AG04449 (cell line): ENCODE measurements around the gene STX1A.
"Not testable (repeated sequence)": the region's sequence is repeated elsewhere in the genome, so short reads cannot be mapped to it uniquely, and the experiment has no call there.

Experiments
- CTCF ChIA-PET: fragments of 350-600 bp; formaldehyde crosslinking; extraction: SDS; loops from one replicate; lab custom pipeline; 2021; ENCODE audit warnings: antibody characterized with exemption; lab: Yijun Ruan, JAX
- POLR2A ChIA-PET: fragments of 400-600, 350-600 bp; formaldehyde crosslinking; extraction: SDS; loops from one replicate; lab custom pipeline; 2020; ENCODE audit warnings: antibody characterized with exemption, inconsistent platforms; lab: Yijun Ruan, JAX
- DNase-seq: peaks from one replicate; pipeline ENCODE4 v3.0.0-alpha.2; 2010; ENCODE audit warnings: low read depth, low spot score
- H3K4me3 ChIP-seq: 2 replicates; pipeline ENCODE4 v1.5.1; 2011; ENCODE audit warnings: low read depth, mild to moderate bottlenecking, control low read depth, low read length
- TF ChIP-seq, protein P1 (sequence below): IDR thresholded peaks from one replicate; pipeline ENCODE4 v1.5.1; 2011; ENCODE audit warnings: mild to moderate bottlenecking, moderate library complexity, low read length, control low read depth, inconsistent platforms; ENCODE audit not compliant: insufficient read depth; ENCODE audit errors: missing control alignments

The STX1A gene

DNA sequence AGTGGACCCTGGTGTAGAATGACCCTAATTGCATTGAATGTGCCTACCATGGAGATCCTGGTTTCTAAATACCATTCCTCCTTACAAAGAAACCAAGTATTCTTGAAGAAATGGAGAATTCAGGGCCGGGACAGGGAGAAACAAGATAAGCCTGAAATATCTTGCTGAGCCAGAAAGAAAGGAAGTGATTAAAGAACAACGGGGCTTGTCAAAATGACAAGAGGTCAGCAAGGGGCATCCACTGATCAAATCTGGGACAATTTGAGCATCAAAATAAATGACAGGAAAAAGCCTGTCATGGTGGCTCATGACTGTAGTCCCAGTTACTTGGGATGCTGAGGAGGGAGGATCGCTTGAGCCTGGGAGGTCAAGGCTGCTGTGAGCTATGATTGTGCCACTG is 11.0 kb upstream of the STX1A start:
- no peak for DNase-seq
- POLR2A ChIA-PET = interaction anchor here (0.6 kb wide), 1 partner anchor 245 kb away, joined by 4 read pairs; no protein-coding TSS in a partner anchor
- CTCF ChIA-PET = interaction anchor here (16.0 kb wide), 1 partner anchor 125 kb away, joined by 231 read pairs; no protein-coding TSS in a partner anchor
- H3K4me3 ChIP-seq = no peak overlapping the region
- TF ChIP-seq, protein P1, sequence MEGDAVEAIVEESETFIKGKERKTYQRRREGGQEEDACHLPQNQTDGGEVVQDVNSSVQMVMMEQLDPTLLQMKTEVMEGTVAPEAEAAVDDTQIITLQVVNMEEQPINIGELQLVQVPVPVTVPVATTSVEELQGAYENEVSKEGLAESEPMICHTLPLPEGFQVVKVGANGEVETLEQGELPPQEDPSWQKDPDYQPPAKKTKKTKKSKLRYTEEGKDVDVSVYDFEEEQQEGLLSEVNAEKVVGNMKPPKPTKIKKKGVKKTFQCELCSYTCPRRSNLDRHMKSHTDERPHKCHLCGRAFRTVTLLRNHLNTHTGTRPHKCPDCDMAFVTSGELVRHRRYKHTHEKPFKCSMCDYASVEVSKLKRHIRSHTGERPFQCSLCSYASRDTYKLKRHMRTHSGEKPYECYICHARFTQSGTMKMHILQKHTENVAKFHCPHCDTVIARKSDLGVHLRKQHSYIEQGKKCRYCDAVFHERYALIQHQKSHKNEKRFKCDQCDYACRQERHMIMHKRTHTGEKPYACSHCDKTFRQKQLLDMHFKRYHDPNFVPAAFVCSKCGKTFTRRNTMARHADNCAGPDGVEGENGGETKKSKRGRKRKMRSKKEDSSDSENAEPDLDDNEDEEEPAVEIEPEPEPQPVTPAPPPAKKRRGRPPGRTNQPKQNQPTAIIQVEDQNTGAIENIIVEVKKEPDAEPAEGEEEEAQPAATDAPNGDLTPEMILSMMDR = no peak

DNA sequence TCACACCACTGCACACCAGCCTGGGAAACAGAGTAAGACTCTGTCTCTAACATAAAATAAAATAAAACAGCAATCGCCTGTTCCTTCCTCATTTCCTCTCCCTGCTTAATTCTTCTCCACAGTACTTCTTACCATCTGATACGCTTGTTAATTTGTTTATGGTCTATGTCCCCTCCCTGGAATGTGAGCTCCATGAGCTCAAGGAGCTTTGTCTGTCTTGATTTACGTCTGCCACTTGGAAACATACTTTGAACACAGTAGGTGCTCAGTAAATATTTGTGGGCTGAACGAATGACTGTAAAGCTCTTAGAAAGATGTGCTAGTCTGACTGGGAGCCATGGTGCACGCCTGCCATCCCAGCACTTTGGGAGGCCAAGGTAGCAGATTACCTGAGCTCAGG is 9.1 kb upstream of the STX1A start:
- CTCF ChIA-PET = interaction anchor here (0.6 to 16.0 kb wide), 15 partner anchors 8 to 210 kb away, joined by 3 to 231 read pairs (median 4); partner anchors contain the start of gene ABHD11
- no peak overlapping the region for H3K4me3 ChIP-seq
- TF ChIP-seq, protein P1 = no peak
- DNase-seq = no peak
- POLR2A ChIA-PET = interaction anchor here (0.7 kb wide), 1 partner anchor 22 kb away, joined by 3 read pairs; no protein-coding TSS in a partner anchor

- DNase-seq = no peak
- TF ChIP-seq, protein P1 = no peak
- no peak overlapping the region for H3K4me3 ChIP-seq
- ChIA-PET CTCF (interaction anchor here (0.6 to 16.0 kb wide), 12 partner anchors 8 to 209 kb away, joined by 3 to 231 read pairs (median 4); partner anchors contain the start of gene ABHD11), POLR2A (no interaction called here)
These were observed 8.5 kb upstream of the STX1A start for GRCh38 chr7:73727952-73728351.

DNA sequence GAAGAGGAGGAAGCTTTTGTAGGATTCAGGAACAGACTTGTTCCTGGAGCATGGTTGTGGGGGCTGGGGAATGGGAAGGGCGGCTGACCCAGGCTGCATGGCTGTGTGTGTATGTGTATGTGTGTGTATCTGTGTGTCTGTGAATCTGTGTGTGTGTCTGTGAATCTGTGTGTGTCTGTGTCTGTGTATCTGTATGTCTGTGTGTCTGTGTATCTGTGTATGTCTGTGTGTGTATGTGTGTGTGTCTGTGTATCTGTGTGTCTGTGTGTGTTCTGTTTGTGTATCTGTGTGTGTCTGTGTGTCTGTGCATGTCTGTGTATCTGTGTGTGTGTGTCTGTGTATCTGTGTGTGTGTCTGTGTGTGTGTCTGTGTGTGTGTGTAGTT is 6.6 kb upstream of the STX1A start:
- ChIA-PET POLR2A (no interaction called here), CTCF (interaction anchor here (0.8 to 8.6 kb wide), 31 partner anchors 10 to 273 kb away, joined by 3 to 219 read pairs (median 5); partner anchors contain the start of genes ABHD11 and VPS37D)
- no peak for DNase-seq
- H3K4me3 ChIP-seq = no peak overlapping the region
- TF ChIP-seq, protein P1 = no peak

DNA sequence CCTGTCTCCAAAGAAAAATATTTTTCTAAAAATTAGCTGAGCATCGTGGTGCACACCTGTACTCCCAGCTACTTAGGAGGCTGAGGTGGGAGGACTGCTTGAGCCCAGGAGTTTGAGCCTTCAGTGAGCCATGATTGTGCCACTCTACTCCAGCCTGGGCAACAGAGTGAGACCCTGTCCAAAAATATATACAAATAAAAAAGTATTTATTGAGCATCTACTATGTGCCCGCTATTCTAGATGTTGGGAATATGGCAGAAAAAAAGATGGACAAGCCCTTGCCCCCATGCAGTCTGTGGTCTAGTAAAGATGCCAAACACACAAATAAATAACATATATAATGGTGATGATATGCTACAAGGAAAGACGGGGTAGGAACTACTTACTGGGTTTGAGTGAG is 4.3 kb upstream of the STX1A start:
- no peak overlapping the region for H3K4me3 ChIP-seq
- ChIA-PET POLR2A (no interaction called here), CTCF (interaction anchor here (0.6 to 8.6 kb wide), 8 partner anchors 15 to 117 kb away, joined by 3 to 219 read pairs (median 8); partner anchors contain the start of gene VPS37D)
- TF ChIP-seq, protein P1 = no peak
- no peak for DNase-seq

GRCh38 chr7:73722785-73723184 is 3.3 kb upstream of the STX1A start:
- POLR2A ChIA-PET = no interaction called here
- CTCF ChIA-PET = interaction anchor here (1.5 to 8.6 kb wide), 4 partner anchors 55 to 116 kb away, joined by 3 to 219 read pairs (median 4); partner anchors contain the start of gene VPS37D
- no peak overlapping the region for H3K4me3 ChIP-seq
- TF ChIP-seq, protein P1 = no peak
- no peak for DNase-seq

GRCh38 chr7:73722182-73722581 is 2.7 kb upstream of the STX1A start:
- DNase-seq, POLR2A ChIA-PET, H3K4me3 ChIP-seq: not testable (repeated sequence)
- CTCF ChIA-PET = interaction anchor here (1.1 to 8.6 kb wide), 5 partner anchors 12 to 115 kb away, joined by 3 to 219 read pairs (median 6); partner anchors contain the start of gene VPS37D
